ENCODE results near the gene STXBP5. TPM values are rescaled to one million over a fixed set of nuclear protein-coding genes. Genes with fewer than 3 reads are reported as not detected.

STXBP5 gene
- total RNA-seq, 1 donor from 2014 or later: 36.5 TPM

GRCh38 chr6:147429794-147430193 lies 225.6 kb downstream of the STXBP5 start:
- no peak for DNase-seq (ENCODE audit: low read depth)

DNA sequence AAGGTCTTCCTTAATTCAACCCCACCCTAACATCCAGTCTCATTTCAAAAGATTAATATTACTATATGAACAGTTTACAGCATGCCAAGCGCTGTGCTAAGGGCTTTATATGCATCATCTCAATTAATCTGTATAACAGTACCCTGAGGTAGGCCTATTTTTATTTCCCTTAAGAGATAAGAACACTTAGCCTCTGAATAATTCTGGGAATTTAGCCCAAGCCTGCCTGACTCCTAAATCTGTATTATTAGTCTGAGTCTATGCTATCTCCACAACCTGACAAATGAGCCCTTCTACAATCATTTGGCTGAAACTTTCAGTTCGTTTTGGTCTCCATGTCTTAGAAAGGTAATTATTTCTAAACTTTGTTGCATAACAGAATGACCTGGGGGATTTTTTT lies 226.6 kb downstream of the STXBP5 start:
- no peak for DNase-seq (ENCODE audit: low read depth)

DNA sequence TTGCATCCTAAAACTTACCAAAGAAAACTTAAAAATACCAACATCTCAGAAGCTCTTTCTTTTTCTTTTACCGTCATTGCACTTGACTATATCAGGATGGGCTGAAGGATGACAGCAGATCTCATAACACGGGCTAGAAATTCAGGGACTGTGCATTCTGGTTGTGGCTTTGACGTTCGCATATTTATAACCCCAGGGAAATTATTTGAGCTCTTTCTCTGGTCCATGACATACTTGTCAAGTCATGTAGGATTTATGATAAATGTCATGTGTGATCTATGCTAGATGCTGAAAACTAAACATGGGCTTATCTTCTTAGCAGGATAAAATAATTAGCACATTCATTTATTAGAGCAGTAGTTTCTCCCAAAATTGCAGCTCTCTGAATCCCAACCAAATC lies 229.9 kb downstream of the STXBP5 start:
- no peak for DNase-seq (ENCODE audit: low read depth)

DNA sequence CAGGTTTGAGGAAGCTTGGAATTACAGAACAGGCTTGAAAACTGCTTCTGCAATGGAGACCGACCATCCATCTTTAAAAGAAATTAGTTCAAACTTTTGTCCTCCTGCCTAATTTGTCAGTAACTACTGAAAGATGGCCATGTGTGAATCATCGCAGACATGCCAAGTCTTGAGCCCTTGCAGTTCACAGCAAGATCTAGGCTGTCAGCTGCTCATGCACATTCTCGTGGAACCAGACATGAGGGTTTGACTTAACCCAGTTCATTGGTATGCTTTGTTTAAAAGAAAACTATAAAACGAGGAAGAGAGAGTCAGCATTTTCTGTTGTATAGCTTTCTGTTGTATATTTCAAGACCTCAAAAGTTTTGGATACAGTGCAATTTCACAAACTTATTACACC lies 230.3 kb downstream of the STXBP5 start:
- DNase-seq (ENCODE audit: low read depth): peak; percentile 65

- DNase-seq (ENCODE audit: low read depth): no peak
These were observed 233.4 kb downstream of the STXBP5 start for GRCh38 chr6:147437615-147438014.

- DNase-seq (ENCODE audit: low read depth): no peak
These were observed 234.7 kb downstream of the STXBP5 start for GRCh38 chr6:147438758-147439528.
